ENCODE data around the gene ADORA1.

Gene ADORA1

GRCh38 chr1:203161175-203161574, 33.6 kb downstream of the ADORA1 start:
- no peak overlapping the region for H3K27ac ChIP-seq (ENCODE audit: low read depth, low read length)
- H3K9ac ChIP-seq (ENCODE audit: low read length), result no peak overlapping the region
- TF ChIP-seq CTCF (IDR thresholded peaks at IDR 0.05; ENCODE audit: insufficient read depth, low read length, poor library complexity, severe bottlenecking), result no peak
- no peak for TF ChIP-seq EZH2phosphoT487 (conservative IDR thresholded peaks at IDR 0.05; ENCODE audit: low read length)
- no peaks in the 10 kb centered on the region for H3K36me3 ChIP-seq (ENCODE audit: low read length)
- H3F3A ChIP-seq (ENCODE audit: insufficient read depth), result no peaks in the 10 kb centered on the region
- H3K4me2 ChIP-seq (ENCODE audit: low read depth, low read length, poor library complexity, severe bottlenecking), result no peak overlapping the region
- no peaks in the 10 kb centered on the region for H3K9me2 ChIP-seq (replicated peaks; ENCODE audit: insufficient read depth, low read length)
- no peaks in the 10 kb centered on the region for H3K79me2 ChIP-seq (ENCODE audit: insufficient read depth, low read length)
- H4K20me1 ChIP-seq (ENCODE audit: low read depth, low read length), result no peaks in the 10 kb centered on the region
- no peaks in the 10 kb centered on the region; the same call in 1 of the 2 replicates for H3K27me3 ChIP-seq (ENCODE audit: low read length)
- no peak overlapping the region for H3K4me3 ChIP-seq (ENCODE audit: insufficient read depth, low read length, poor library complexity, severe bottlenecking)
- H3K9me3 ChIP-seq (ENCODE audit: insufficient read depth, low read length), result no peaks in the 10 kb centered on the region
- H2AFZ ChIP-seq (ENCODE audit: low read depth, low read length, severe bottlenecking), result no peak overlapping the region

- Histone ChIP-seq H2AFZ (ENCODE audit: low read depth, low read length, severe bottlenecking) (no peak overlapping the region), H3K9me2 (replicated peaks; ENCODE audit: insufficient read depth, low read length) (no peaks in the 10 kb centered on the region), H3K9me3 (ENCODE audit: insufficient read depth, low read length) (no peaks in the 10 kb centered on the region), H3K36me3 (ENCODE audit: low read length) (no peaks in the 10 kb centered on the region), H3K4me3 (ENCODE audit: insufficient read depth, low read length, poor library complexity, severe bottlenecking) (no peak overlapping the region), H3F3A (ENCODE audit: insufficient read depth) (no peaks in the 10 kb centered on the region), H3K27me3 (ENCODE audit: low read length) (no peaks in the 10 kb centered on the region; the same call in 1 of the 2 replicates), H3K79me2 (ENCODE audit: insufficient read depth, low read length) (no peaks in the 10 kb centered on the region), H3K9ac (ENCODE audit: low read length) (no peak overlapping the region), H3K27ac (ENCODE audit: low read depth, low read length) (no peak overlapping the region), H4K20me1 (ENCODE audit: low read depth, low read length) (no peaks in the 10 kb centered on the region), H3K4me2 (ENCODE audit: low read depth, low read length, poor library complexity, severe bottlenecking) (no peak overlapping the region)
- TF ChIP-seq EZH2phosphoT487 (conservative IDR thresholded peaks at IDR 0.05; ENCODE audit: low read length), result no peak
- no peak for TF ChIP-seq CTCF (IDR thresholded peaks at IDR 0.05; ENCODE audit: insufficient read depth, low read length, poor library complexity, severe bottlenecking)
Observed at GRCh38 chr1:203161703-203162102, 34.2 kb downstream of the ADORA1 start.

GRCh38 chr1:203162403-203162802, 34.9 kb downstream of the ADORA1 start:
- Histone ChIP-seq H3K4me2 (ENCODE audit: low read depth, low read length, poor library complexity, severe bottlenecking) (no peak overlapping the region), H3F3A (ENCODE audit: insufficient read depth) (no peaks in the 10 kb centered on the region), H3K27ac (ENCODE audit: low read depth, low read length) (no peak overlapping the region), H3K4me3 (ENCODE audit: insufficient read depth, low read length, poor library complexity, severe bottlenecking) (no peak overlapping the region), H3K36me3 (ENCODE audit: low read length) (no peaks in the 10 kb centered on the region), H3K9ac (ENCODE audit: low read length) (no peak overlapping the region), H3K27me3 (ENCODE audit: low read length) (no peaks in the 10 kb centered on the region; the same call in 1 of the 2 replicates), H2AFZ (ENCODE audit: low read depth, low read length, severe bottlenecking) (no peak overlapping the region), H3K79me2 (ENCODE audit: insufficient read depth, low read length) (no peaks in the 10 kb centered on the region), H4K20me1 (ENCODE audit: low read depth, low read length) (no peaks in the 10 kb centered on the region), H3K9me3 (ENCODE audit: insufficient read depth, low read length) (no peaks in the 10 kb centered on the region), H3K9me2 (replicated peaks; ENCODE audit: insufficient read depth, low read length) (no peaks in the 10 kb centered on the region)
- TF ChIP-seq CTCF (IDR thresholded peaks at IDR 0.05; ENCODE audit: insufficient read depth, low read length, poor library complexity, severe bottlenecking), result no peak
- no peak for TF ChIP-seq EZH2phosphoT487 (conservative IDR thresholded peaks at IDR 0.05; ENCODE audit: low read length)

Data from SU-DHL-6 (cell line).